DND-41 (cell line): ENCODE results near the gene NETO2.

ENCODE experiments used
- CTCF ChIP-seq: IDR thresholded peaks from 2 replicates; pipeline ENCODE4 v1.5.1; 2012; ENCODE audit warnings: borderline replicate concordance, low read length, moderate library complexity, mild to moderate bottlenecking; ENCODE audit not compliant: poor library complexity, severe bottlenecking; ENCODE audit errors: extremely low read depth
- EZH2 ChIP-seq: IDR thresholded peaks from 3 replicates; pipeline ENCODE4 v1.6.1; 2012; ENCODE audit warnings: borderline replicate concordance, low read depth, mild to moderate bottlenecking, moderate library complexity, low read length, inconsistent platforms; ENCODE audit not compliant: severe bottlenecking

GRCh38 chr16:47142821-47143676 is 696 bp downstream of the NETO2 start:
- no peak for TF ChIP-seq CTCF
- TF ChIP-seq EZH2, result no peak
